IMR-90 (cell line): ENCODE data around the gene SPRY1.

Source experiments
- MXI1 ChIP-seq: IDR thresholded peaks from 2 replicates; pipeline ENCODE4 v1.6.1; 2012; ENCODE audit warnings: low read depth, mild to moderate bottlenecking, low read length, moderate library complexity, borderline replicate concordance
- TF ChIP-seq, protein P1 (sequence below): conservative IDR thresholded peaks from 2 replicates; pipeline ENCODE4 v1.5.1; 2012; ENCODE audit warnings: mild to moderate bottlenecking, low read depth, low read length, improper control_type of control experiment

- TF ChIP-seq, protein P1, sequence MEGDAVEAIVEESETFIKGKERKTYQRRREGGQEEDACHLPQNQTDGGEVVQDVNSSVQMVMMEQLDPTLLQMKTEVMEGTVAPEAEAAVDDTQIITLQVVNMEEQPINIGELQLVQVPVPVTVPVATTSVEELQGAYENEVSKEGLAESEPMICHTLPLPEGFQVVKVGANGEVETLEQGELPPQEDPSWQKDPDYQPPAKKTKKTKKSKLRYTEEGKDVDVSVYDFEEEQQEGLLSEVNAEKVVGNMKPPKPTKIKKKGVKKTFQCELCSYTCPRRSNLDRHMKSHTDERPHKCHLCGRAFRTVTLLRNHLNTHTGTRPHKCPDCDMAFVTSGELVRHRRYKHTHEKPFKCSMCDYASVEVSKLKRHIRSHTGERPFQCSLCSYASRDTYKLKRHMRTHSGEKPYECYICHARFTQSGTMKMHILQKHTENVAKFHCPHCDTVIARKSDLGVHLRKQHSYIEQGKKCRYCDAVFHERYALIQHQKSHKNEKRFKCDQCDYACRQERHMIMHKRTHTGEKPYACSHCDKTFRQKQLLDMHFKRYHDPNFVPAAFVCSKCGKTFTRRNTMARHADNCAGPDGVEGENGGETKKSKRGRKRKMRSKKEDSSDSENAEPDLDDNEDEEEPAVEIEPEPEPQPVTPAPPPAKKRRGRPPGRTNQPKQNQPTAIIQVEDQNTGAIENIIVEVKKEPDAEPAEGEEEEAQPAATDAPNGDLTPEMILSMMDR = no peak
- no peak for TF ChIP-seq MXI1
These were observed 47.0 kb downstream of the SPRY1 start for GRCh38 chr4:123443401-123444289.
